ENCODE data around the gene MYADML2. TPM values are rescaled to one million over a fixed set of nuclear protein-coding genes. Genes with fewer than 3 reads are reported as not detected.

Gene MYADML2
- total RNA-seq, 1 experiment from 2014 or later = not detected

DNA sequence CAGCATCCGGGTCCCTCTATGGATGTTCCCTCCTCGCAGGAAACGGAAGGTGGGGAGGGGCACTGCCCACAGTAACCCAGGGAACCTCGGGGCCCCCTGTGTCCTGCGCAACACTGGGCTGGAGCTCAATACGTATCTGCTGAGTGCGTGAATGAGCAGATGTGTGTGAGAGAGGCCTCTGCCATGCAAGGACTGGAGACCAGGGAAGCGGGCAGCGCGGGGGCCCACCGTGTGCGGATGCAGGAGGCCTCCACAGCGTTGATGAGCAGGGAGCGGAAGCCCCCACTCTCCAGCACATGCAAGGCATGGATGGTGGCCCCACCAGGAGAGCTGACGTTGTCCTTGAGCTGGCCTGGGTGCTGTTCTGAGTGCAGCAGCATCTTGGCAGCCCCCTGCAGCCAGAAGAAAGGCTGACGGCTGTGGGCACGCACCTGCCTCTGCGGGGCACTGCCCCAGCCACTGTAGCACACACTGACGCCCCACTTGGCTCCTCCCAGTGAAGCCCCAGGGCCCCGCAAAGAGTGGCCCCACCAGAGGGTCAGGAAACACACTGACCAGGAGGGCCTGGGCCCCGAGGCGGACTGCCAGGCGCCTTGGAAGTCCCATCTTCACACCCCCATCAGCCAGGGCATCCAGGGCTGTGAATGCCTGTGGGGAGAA is 12.8 kb downstream of the MYADML2 start:
- Histone ChIP-seq H3K27me3 (ENCODE audit: insufficient read depth, low read depth) (no peaks in the 10 kb centered on the region), H3K27ac (no peak overlapping the region), H3K79me2 (ENCODE audit: low read depth) (no peaks in the 10 kb centered on the region), H3K4me2 (no peak overlapping the region), H3K36me3 (ENCODE audit: low read depth) (no peaks in the 10 kb centered on the region), H3K4me3 (no peak overlapping the region), H3K9me3 (ENCODE audit: insufficient read depth, low read depth) (no peaks in the 10 kb centered on the region), H3K9me2 (ENCODE audit: insufficient read depth) (no peaks in the 10 kb centered on the region), H3F3A (ENCODE audit: insufficient read depth, low read depth) (no peaks in the 10 kb centered on the region; the same call in 1 of the 2 replicates), H3K4me1 (replicated peaks; ENCODE audit: insufficient read depth) (no peaks in the 10 kb centered on the region), H4K20me1 (ENCODE audit: insufficient read depth) (no peaks in the 10 kb centered on the region), H2AFZ (no peak overlapping the region)
- TF ChIP-seq, protein P1, sequence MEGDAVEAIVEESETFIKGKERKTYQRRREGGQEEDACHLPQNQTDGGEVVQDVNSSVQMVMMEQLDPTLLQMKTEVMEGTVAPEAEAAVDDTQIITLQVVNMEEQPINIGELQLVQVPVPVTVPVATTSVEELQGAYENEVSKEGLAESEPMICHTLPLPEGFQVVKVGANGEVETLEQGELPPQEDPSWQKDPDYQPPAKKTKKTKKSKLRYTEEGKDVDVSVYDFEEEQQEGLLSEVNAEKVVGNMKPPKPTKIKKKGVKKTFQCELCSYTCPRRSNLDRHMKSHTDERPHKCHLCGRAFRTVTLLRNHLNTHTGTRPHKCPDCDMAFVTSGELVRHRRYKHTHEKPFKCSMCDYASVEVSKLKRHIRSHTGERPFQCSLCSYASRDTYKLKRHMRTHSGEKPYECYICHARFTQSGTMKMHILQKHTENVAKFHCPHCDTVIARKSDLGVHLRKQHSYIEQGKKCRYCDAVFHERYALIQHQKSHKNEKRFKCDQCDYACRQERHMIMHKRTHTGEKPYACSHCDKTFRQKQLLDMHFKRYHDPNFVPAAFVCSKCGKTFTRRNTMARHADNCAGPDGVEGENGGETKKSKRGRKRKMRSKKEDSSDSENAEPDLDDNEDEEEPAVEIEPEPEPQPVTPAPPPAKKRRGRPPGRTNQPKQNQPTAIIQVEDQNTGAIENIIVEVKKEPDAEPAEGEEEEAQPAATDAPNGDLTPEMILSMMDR (conservative IDR thresholded peaks at IDR 0.05) = no peak
- no peak for TF ChIP-seq EZH2 (IDR thresholded peaks at IDR 0.05; ENCODE audit: low read depth)
- ChIA-PET POLR2A (ENCODE audit: unreplicated experiment) (interaction anchor here (0.6 kb wide), 1 partner anchor 412 kb away, joined by 3 read pairs; no protein-coding TSS in a partner anchor), CTCF (no interaction called here)
- BruUV-seq (replicated peaks) = no TSS peak
- intact Hi-C loops (cut with micrococcal nuclease; ENCODE audit: unreplicated experiment) = no loop called here
- DNase-seq = no peak

DNA sequence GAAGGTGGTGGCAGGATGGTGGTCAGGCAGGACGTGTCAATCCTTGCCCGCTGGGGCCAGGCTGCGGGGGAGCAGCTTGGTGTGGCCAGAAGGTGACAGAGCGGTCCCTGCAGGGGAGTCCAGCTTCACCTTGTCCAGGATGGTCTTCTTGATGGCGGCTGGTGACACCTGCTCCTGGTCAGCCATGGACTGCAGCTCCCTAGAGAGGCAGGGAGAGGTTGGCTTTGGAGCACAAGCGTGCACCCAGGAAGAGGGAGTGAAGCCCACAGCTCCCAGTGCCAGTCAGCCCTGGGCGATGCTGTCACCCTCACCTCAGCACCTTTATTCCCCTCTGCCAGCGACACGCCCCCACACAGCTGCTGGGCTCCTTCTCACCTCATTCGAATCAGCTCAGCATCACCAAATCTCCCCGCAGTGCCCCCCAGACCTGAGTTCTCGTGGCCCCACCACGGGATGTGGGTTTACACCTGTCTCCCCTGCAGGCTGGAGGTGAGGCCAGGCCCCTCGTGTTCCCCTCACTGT is 13.8 kb downstream of the MYADML2 start:
- peaks cover 4% of the 10 kb centered on the region; the same call in 1 of the 2 replicates for H3K4me1 ChIP-seq (replicated peaks; ENCODE audit: insufficient read depth)
- BruUV-seq (replicated peaks) = no TSS peak
- H2AFZ ChIP-seq = no peak overlapping the region
- no peaks in the 10 kb centered on the region for H3K79me2 ChIP-seq (ENCODE audit: low read depth)
- no peak for DNase-seq
- CTCF ChIA-PET = no interaction called here
- H3K9me2 ChIP-seq (ENCODE audit: insufficient read depth) = no peaks in the 10 kb centered on the region
- TF ChIP-seq, protein P1 (conservative IDR thresholded peaks at IDR 0.05) = no peak
- TF ChIP-seq EZH2 (IDR thresholded peaks at IDR 0.05; ENCODE audit: low read depth) = no peak
- H3K36me3 ChIP-seq (ENCODE audit: low read depth) = no peaks in the 10 kb centered on the region
- POLR2A ChIA-PET (ENCODE audit: unreplicated experiment) = interaction anchor here (0.5 to 0.6 kb wide), 2 partner anchors 89 to 202 kb away, joined by 3 to 14 read pairs; partner anchors contain the start of gene CENPX
- no peaks in the 10 kb centered on the region for H3K27me3 ChIP-seq (ENCODE audit: insufficient read depth, low read depth)
- intact Hi-C loops (cut with micrococcal nuclease; ENCODE audit: unreplicated experiment) = no loop called here
- no peaks in the 10 kb centered on the region; the same call in 1 of the 2 replicates for H3F3A ChIP-seq (ENCODE audit: insufficient read depth, low read depth)
- H3K4me3 ChIP-seq = no peak overlapping the region
- no peaks in the 10 kb centered on the region for H3K9me3 ChIP-seq (ENCODE audit: insufficient read depth, low read depth)
- H3K4me2 ChIP-seq = no peak overlapping the region
- H3K27ac ChIP-seq = no peak overlapping the region
- H4K20me1 ChIP-seq (ENCODE audit: insufficient read depth) = no peaks in the 10 kb centered on the region

DNA sequence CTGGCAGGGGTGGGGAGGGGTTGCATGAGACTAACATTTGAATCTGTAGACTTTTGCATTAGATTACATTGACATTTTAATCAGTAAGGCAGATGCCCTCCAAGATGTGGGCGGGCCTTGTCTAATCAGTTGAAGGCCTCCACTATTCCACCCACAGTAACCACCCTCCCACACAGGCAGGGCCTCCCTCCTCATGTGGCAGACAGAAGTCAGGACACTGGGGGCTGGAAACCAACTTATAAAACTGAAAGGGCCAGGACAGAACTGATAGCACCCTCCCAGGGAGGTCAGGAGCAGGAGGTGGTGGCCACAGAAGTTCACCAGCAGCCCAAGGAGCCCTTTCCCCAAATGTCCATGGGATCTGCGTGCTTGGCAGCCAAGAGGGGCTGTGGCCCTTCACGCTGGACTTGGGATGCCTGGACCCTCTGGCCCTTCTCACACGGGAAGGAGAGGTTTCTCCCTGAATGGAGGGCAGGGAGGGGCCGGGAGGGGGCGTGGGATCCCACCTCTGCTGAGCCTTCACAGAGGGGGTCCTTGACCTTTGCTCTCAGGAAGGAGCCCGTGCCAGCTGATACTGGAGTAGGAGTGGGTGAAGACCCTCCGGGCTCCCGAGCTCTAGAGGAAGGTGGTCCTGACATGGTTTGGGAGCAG is 14.6 kb downstream of the MYADML2 start:
- intact Hi-C loops (cut with micrococcal nuclease; ENCODE audit: unreplicated experiment) = no loop called here
- H4K20me1 ChIP-seq (ENCODE audit: insufficient read depth) = no peaks in the 10 kb centered on the region
- no peaks in the 10 kb centered on the region for H3K36me3 ChIP-seq (ENCODE audit: low read depth)
- TF ChIP-seq, protein P1 (conservative IDR thresholded peaks at IDR 0.05) = no peak
- TF ChIP-seq EZH2 (IDR thresholded peaks at IDR 0.05; ENCODE audit: low read depth) = no peak
- H3K27me3 ChIP-seq (ENCODE audit: insufficient read depth, low read depth) = no peaks in the 10 kb centered on the region
- no peaks in the 10 kb centered on the region for H3K9me2 ChIP-seq (ENCODE audit: insufficient read depth)
- POLR2A ChIA-PET (ENCODE audit: unreplicated experiment) = interaction anchor here (0.5 to 0.6 kb wide), 2 partner anchors 90 to 202 kb away, joined by 3 to 14 read pairs; partner anchors contain the start of gene CENPX
- H3K4me2 ChIP-seq = no peak overlapping the region
- H3K4me1 ChIP-seq (replicated peaks; ENCODE audit: insufficient read depth) = peaks cover 4% of the 10 kb centered on the region; the same call in 1 of the 2 replicates
- no peak for DNase-seq
- H3K79me2 ChIP-seq (ENCODE audit: low read depth) = no peaks in the 10 kb centered on the region
- no peak overlapping the region for H3K4me3 ChIP-seq
- no peaks in the 10 kb centered on the region for H3K9me3 ChIP-seq (ENCODE audit: insufficient read depth, low read depth)
- no peak overlapping the region for H2AFZ ChIP-seq
- BruUV-seq (replicated peaks) = TSS peak; percentile 21
- no peaks in the 10 kb centered on the region; the same call in 1 of the 2 replicates for H3F3A ChIP-seq (ENCODE audit: insufficient read depth, low read depth)
- CTCF ChIA-PET = no interaction called here
- no peak overlapping the region for H3K27ac ChIP-seq

Measured in PC-9 (cell line).